GM23248 (cell line): ENCODE data around the gene TCAF1. TPM values are rescaled to one million over a fixed set of nuclear protein-coding genes. Genes with fewer than 3 reads are reported as not detected.
A peak's percentile ranks its signal among the peaks of the same experiment; 100 is the strongest.
"Not testable (repeated sequence)": the region's sequence is repeated elsewhere in the genome, so short reads cannot be mapped to it uniquely, and the experiment has no call there.

Experiments used
- DNase-seq: peaks from one replicate; pipeline ENCODE4 v3.0.0-alpha.2; 2015
- H2AFZ ChIP-seq: fragments of 200-600 bp; sonication (generic); 2 replicates; pipeline ENCODE4 v1.6.1; 2016; ENCODE audit warnings: antibody characterized with exemption
- H3F3A ChIP-seq: fragments of 200-600 bp; sonication (generic); 2 replicates; pipeline ENCODE4 v1.6.1; 2016; ENCODE audit warnings: mild to moderate bottlenecking, antibody characterized with exemption, mixed run types; ENCODE audit not compliant: insufficient read depth
- H3K27ac ChIP-seq: fragments of 200-600 bp; sonication (generic); 2 replicates; pipeline ENCODE4 v1.5.1; 2016; ENCODE audit warnings: mild to moderate bottlenecking
- H3K27me3 ChIP-seq: fragments of 200-600 bp; sonication (generic); replicated peaks from 2 replicates; pipeline ENCODE4 v1.6.1; 2016; ENCODE audit warnings: mild to moderate bottlenecking; ENCODE audit not compliant: insufficient read depth
- H3K36me3 ChIP-seq: fragments of 200-600 bp; sonication (generic); 2 replicates; pipeline ENCODE4 v1.6.1; 2016; ENCODE audit warnings: low read depth, mild to moderate bottlenecking
- H3K4me1 ChIP-seq: fragments of 200-600 bp; sonication (generic); 2 replicates; pipeline ENCODE4 v1.6.1; 2016; ENCODE audit warnings: mild to moderate bottlenecking; ENCODE audit not compliant: insufficient read depth
- H3K4me2 ChIP-seq: fragments of 200-600 bp; sonication (generic); one replicate; pipeline ENCODE4 v1.6.1; 2016; ENCODE audit warnings: mild to moderate bottlenecking; ENCODE audit not compliant: unreplicated experiment
- H3K4me3 ChIP-seq: fragments of 200-600 bp; sonication (generic); 2 replicates; pipeline ENCODE4 v1.5.1; 2016; ENCODE audit warnings: mild to moderate bottlenecking
- H3K79me2 ChIP-seq: fragments of 200-600 bp; sonication (generic); 2 replicates; pipeline ENCODE4 v1.6.1; 2016; ENCODE audit warnings: mild to moderate bottlenecking; ENCODE audit not compliant: insufficient read depth
- H3K9ac ChIP-seq: fragments of 200-600 bp; sonication (generic); 2 replicates; pipeline ENCODE4 v1.6.1; 2016; ENCODE audit warnings: mild to moderate bottlenecking
- H3K9me2 ChIP-seq: fragments of 200-600 bp; sonication (generic); 2 replicates; pipeline ENCODE4 v1.6.1; 2016; ENCODE audit warnings: mixed run types, mild to moderate bottlenecking, moderate library complexity; ENCODE audit not compliant: insufficient read depth
- H3K9me3 ChIP-seq: fragments of 200-600 bp; sonication (generic); one replicate; pipeline ENCODE4 v1.6.1; 2017; ENCODE audit warnings: low read depth
- H4K20me1 ChIP-seq: fragments of 200-600 bp; sonication (generic); 2 replicates; pipeline ENCODE4 v1.6.0; 2016; ENCODE audit not compliant: insufficient read depth
- WGBS, 2 experiments: methylation state at CpG; one replicate each; pipeline ENCODE4 v1.1.6; 2015 to 2017; ENCODE audit warnings: low lambda C conversion rate in 2 of 2, low coverage in 1 of 2; ENCODE audit errors: missing lambda C conversion rate in 2 of 2; 5-methylcytosine and 5-hydroxymethylcytosine counted together
- in situ Hi-C: fragments of 300-500 bp; cut with MboI; formaldehyde crosslinking; loops from 2 replicates; pipeline ENCODE4 v1.15.0; 2020
- polyA plus RNA-seq: library from polyadenylated mRNA; unstranded; fragments of >200 nt; fragmentation: Nextera tagmentation; extraction: Ambion mirVana; gene quantifications from 2 replicates; pipeline ENCODE4 v1.2.1, GENCODE V29; 2016
- total RNA-seq: library from RNA; depleted of rRNA; stranded (reverse); fragments of >200 nt; shearing (Covaris generic); gene quantifications from 2 replicates; pipeline ENCODE4 v1.2.3, GENCODE V29; 2014; rRNA removed

TCAF1 gene
- total and polyA plus RNA-seq, 2 experiments from 2014 or later: 46.5 to 82.9 TPM

- H2AFZ ChIP-seq, in situ Hi-C loops, H3K4me2 ChIP-seq, H3K36me3 ChIP-seq, H3K9me3 ChIP-seq, H3K4me1 ChIP-seq, H3K27me3 ChIP-seq, DNase-seq, H3K9me2 ChIP-seq, H4K20me1 ChIP-seq, H3K27ac ChIP-seq, H3F3A ChIP-seq, H3K9ac ChIP-seq, H3K4me3 ChIP-seq, H3K79me2 ChIP-seq: not testable (repeated sequence)
- WGBS, 2 experiments: no CpG with 5 or more reads among the region's 7 CpGs
These were observed 84.1 kb downstream of the TCAF1 start for GRCh38 chr7:143817873-143818272.

DNA sequence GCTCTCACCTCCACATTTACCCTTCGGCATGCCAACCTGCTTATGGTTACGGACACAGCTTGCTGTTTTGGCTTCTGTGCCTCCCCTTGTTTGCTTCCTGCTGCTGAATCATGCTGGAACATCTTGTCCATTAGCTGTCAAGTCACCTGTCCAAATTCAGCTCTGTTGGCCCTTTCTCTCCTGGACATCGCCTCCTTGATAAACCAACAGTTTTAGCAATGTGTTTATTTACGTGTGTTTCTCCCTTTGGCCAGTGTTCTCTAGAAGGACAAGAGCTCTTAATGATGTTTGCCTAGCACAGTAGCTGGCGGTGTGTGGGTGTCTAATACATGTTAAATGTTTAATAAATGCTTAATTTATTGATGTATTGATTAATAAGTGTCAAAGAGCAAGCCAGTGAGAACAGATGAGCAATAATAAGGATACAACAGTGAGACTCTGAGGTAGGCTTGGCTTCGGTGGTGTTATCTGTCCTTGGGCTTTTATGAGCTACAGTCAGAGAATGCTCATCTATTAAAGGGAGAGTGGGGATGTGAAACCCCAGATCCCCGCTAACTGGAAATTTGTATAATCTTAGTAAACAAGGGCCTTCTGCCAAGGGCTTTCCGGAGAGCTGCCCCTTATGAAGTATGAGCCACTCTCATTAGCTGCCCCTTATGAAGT lies 85.4 kb downstream of the TCAF1 start:
- DNase-seq, H3K27me3 ChIP-seq, H3K27ac ChIP-seq, H3K4me3 ChIP-seq, H3K9me2 ChIP-seq, H4K20me1 ChIP-seq, H2AFZ ChIP-seq, H3K9me3 ChIP-seq, H3K4me1 ChIP-seq, H3K4me2 ChIP-seq, H3F3A ChIP-seq, H3K79me2 ChIP-seq, H3K36me3 ChIP-seq, H3K9ac ChIP-seq, in situ Hi-C loops: not testable (repeated sequence)
- 92 to 100% methylated on average over 1 to 2 of the region's 8 CpGs for WGBS, 2 experiments

- H3F3A ChIP-seq, in situ Hi-C loops, H3K36me3 ChIP-seq, H3K27ac ChIP-seq, H4K20me1 ChIP-seq, H3K4me3 ChIP-seq, H3K27me3 ChIP-seq, DNase-seq, H3K4me2 ChIP-seq, H2AFZ ChIP-seq, H3K79me2 ChIP-seq, H3K9me2 ChIP-seq, H3K9me3 ChIP-seq, H3K4me1 ChIP-seq, H3K9ac ChIP-seq: not testable (repeated sequence)
- no CpG with 5 or more reads among the region's 6 CpGs for WGBS, 2 experiments
These were observed 91.3 kb downstream of the TCAF1 start for GRCh38 chr7:143810639-143811038.

- H3K4me2 ChIP-seq, H3K9me2 ChIP-seq, H3K4me1 ChIP-seq, H3K9me3 ChIP-seq, H3K4me3 ChIP-seq, H2AFZ ChIP-seq, H3K79me2 ChIP-seq, H4K20me1 ChIP-seq, in situ Hi-C loops, H3K36me3 ChIP-seq, H3F3A ChIP-seq, H3K27me3 ChIP-seq, DNase-seq: not testable (repeated sequence)
- WGBS, 2 experiments: 20% methylated on average over 1 of the region's 5 CpGs; no CpG with 5 or more reads in 1 of the 2 experiments
- 0 out of 2 replicates have a peak overlapping the region, but pooled peaks have one; percentile 36 for H3K9ac ChIP-seq
- peak overlapping the region; percentile 48; the same call in 1 of the 2 replicates for H3K27ac ChIP-seq
These were observed 95.3 kb downstream of the TCAF1 start for GRCh38 chr7:143806664-143807071.

Other genes with a start within 250 kb of the TCAF1 start
- 0.22 TPM in 1 of 2 replicates, not detected in the other for gene CTAGE6, start 144.5 kb downstream of the TCAF1 start, total RNA-seq
- gene CTAGE6, start 144.5 kb downstream of the TCAF1 start, polyA plus RNA-seq: not detected in 2 replicates
- not detected in 2 replicates for gene OR2F2, start 33.1 kb upstream of the TCAF1 start, total RNA-seq
- gene OR2F2, start 33.1 kb upstream of the TCAF1 start, polyA plus RNA-seq: not detected in 2 replicates
- not detected in 2 replicates for gene OR2F1, start 52.7 kb upstream of the TCAF1 start, total RNA-seq
- not detected in 2 replicates for gene OR2F1, start 52.7 kb upstream of the TCAF1 start, polyA plus RNA-seq
- not detected in 2 replicates for gene OR6B1, start 98.1 kb upstream of the TCAF1 start, total RNA-seq
- gene OR6B1, start 98.1 kb upstream of the TCAF1 start, polyA plus RNA-seq: not detected in 2 replicates
- gene OR2A5, start 146.8 kb upstream of the TCAF1 start, total RNA-seq: not detected in 2 replicates
- not detected in 2 replicates for gene OR2A5, start 146.8 kb upstream of the TCAF1 start, polyA plus RNA-seq
- gene OR2A25, start 167.6 kb upstream of the TCAF1 start, total RNA-seq: not detected in 2 replicates
- gene OR2A25, start 167.6 kb upstream of the TCAF1 start, polyA plus RNA-seq: not detected in 2 replicates
- gene OR2A12, start 184.1 kb upstream of the TCAF1 start, total RNA-seq: not detected in 2 replicates
- not detected in 2 replicates for gene OR2A12, start 184.1 kb upstream of the TCAF1 start, polyA plus RNA-seq
- not detected in 2 replicates for gene OR2A2, start 207.4 kb upstream of the TCAF1 start, total RNA-seq
- gene OR2A2, start 207.4 kb upstream of the TCAF1 start, polyA plus RNA-seq: not detected in 2 replicates
- not detected in 2 replicates for gene OR2A14, start 221.0 kb upstream of the TCAF1 start, total RNA-seq
- gene OR2A14, start 221.0 kb upstream of the TCAF1 start, polyA plus RNA-seq: not detected in 2 replicates